H1 (cell line): ENCODE results near the gene ABCC6. TPM values are rescaled to one million over a fixed set of nuclear protein-coding genes. Genes with fewer than 3 reads are reported as not detected.

Experiments
- CTCF ChIA-PET: fragments of 300-600 bp; sonication (Branson Sonifier 250); formaldehyde crosslinking; loops from one replicate; lab custom pipeline; 2021; ENCODE audit not compliant: partially characterized antibody; lab: Charles Lee
- POLR2A ChIA-PET: fragments of 300-600 bp; sonication (Branson Sonifier 250); formaldehyde crosslinking; loops from one replicate; lab custom pipeline; 2021; ENCODE audit warnings: inconsistent platforms; ENCODE audit not compliant: partially characterized antibody; lab: Charles Lee
- DNase-seq, 2 experiments: peaks; one replicate each; pipeline versions ENCODE4 v3.0.0 to v3.0.0-alpha.2; 2010 to 2022; ENCODE audit warnings: low spot score in 2 of 2, low read depth in 1 of 2, mixed read lengths in 1 of 2
- FAIRE-seq: peaks from 2 replicates; lab custom pipeline; 2011; peaks lifted over from hg19 to GRCh38; lab: Jason Lieb, UNC
- H2AFZ ChIP-seq: 2 replicates; pipeline ENCODE4 v1.8.1; 2012; ENCODE audit warnings: low read length, inconsistent platforms
- H2AK5ac ChIP-seq: 2 replicates; pipeline ENCODE4 v1.6.1; 2013; ENCODE audit warnings: low read depth, low read length
- H2BK120ac ChIP-seq: replicated peaks from 2 replicates; pipeline ENCODE3; 2013; ENCODE audit warnings: low read depth, low read length, inconsistent platforms
- H2BK12ac ChIP-seq: 2 replicates; pipeline ENCODE4 v1.6.1; 2013; ENCODE audit warnings: low read depth, low read length
- H2BK15ac ChIP-seq: 2 replicates; pipeline ENCODE4 v1.6.1; 2013; ENCODE audit warnings: low read length
- H2BK20ac ChIP-seq: 2 replicates; pipeline ENCODE4 v1.6.1; 2013; ENCODE audit warnings: low read length
- H2BK5ac ChIP-seq: 2 replicates; pipeline ENCODE4 v1.6.1; 2013; ENCODE audit warnings: low read depth, low read length
- H3K14ac ChIP-seq: 2 replicates; pipeline ENCODE4 v1.6.1; 2013; ENCODE audit warnings: inconsistent platforms; ENCODE audit not compliant: insufficient read length
- H3K18ac ChIP-seq: 2 replicates; pipeline ENCODE4 v1.6.1; 2013; ENCODE audit warnings: low read length; ENCODE audit errors: extremely low read depth
- H3K23ac ChIP-seq: 2 replicates; pipeline ENCODE4 v1.6.1; 2013; ENCODE audit warnings: inconsistent platforms; ENCODE audit not compliant: insufficient read length
- H3K23me2 ChIP-seq: 2 replicates; pipeline ENCODE4 v1.6.1; 2013; ENCODE audit warnings: low read depth, low read length
- H3K27ac ChIP-seq: 2 replicates; pipeline ENCODE4 v1.6.1; 2011; ENCODE audit warnings: low read depth, low read length, inconsistent platforms
- H3K27me3 ChIP-seq, 4 experiments: replicated peaks in 1 of 4; 1 replicate in 1 of 4; 2 replicates in 3 of 4; pipeline versions ENCODE4 v1.6.1 to v1.8.1; 2011 to 2013; ENCODE audit warnings: low read length in 3 of 4, mild to moderate bottlenecking in 3 of 4, inconsistent platforms in 2 of 4, mixed read lengths in 2 of 4, moderate library complexity in 1 of 4; ENCODE audit not compliant: control insufficient read depth in 3 of 4, insufficient read depth in 3 of 4; ENCODE audit errors: extremely low read depth in 1 of 4
- H3K36me3 ChIP-seq, 4 experiments: 2 replicates each; pipeline versions ENCODE4 v1.6.1 to v1.8.1; 2011 to 2013; ENCODE audit warnings: mild to moderate bottlenecking in 4 of 4, low read length in 3 of 4, moderate library complexity in 2 of 4, control low read depth in 1 of 4, inconsistent platforms in 1 of 4; ENCODE audit not compliant: insufficient read depth in 4 of 4, control insufficient read depth in 2 of 4
- H3K4ac ChIP-seq: replicated peaks from 2 replicates; pipeline ENCODE3; 2013; ENCODE audit warnings: low read length, low read depth, mixed read lengths, inconsistent platforms; ENCODE audit not compliant: insufficient read length
- H3K4me1 ChIP-seq, 4 experiments: replicated peaks in 1 of 4; 1 replicate in 1 of 4; 2 replicates in 3 of 4; pipeline versions ENCODE4 v1.6.1 to v1.8.1; 2011 to 2013; ENCODE audit warnings: low read length in 3 of 4, inconsistent platforms in 2 of 4, mixed read lengths in 1 of 4; ENCODE audit not compliant: insufficient read depth in 4 of 4, control insufficient read depth in 3 of 4
- H3K4me2 ChIP-seq, 2 experiments: 2 replicates each; pipeline versions ENCODE4 v1.6.1 to v1.8.1; 2011 to 2013; ENCODE audit warnings: low read depth in 2 of 2, low read length in 2 of 2, control low read depth in 1 of 2, inconsistent platforms in 1 of 2, mild to moderate bottlenecking in 1 of 2; ENCODE audit not compliant: insufficient read depth in 1 of 2
- H3K4me3 ChIP-seq, 4 experiments: fragments of 200-600, 300-600 bp in 1 of 4; sonication (generic), shearing (Covaris generic), sonication (Bioruptor Twin) in 1 of 4; 2 replicates each; pipeline versions ENCODE4 v1.5.1 to v1.8.1; 2011 to 2016; ENCODE audit warnings: low read length in 4 of 4, low read depth in 3 of 4, control low read depth in 2 of 4, inconsistent platforms in 2 of 4, mild to moderate bottlenecking in 2 of 4, mixed read lengths in 1 of 4, moderate library complexity in 1 of 4; ENCODE audit not compliant: insufficient read depth in 2 of 4; ENCODE audit errors: extremely low read depth in 1 of 4
- H3K56ac ChIP-seq: replicated peaks from 2 replicates; pipeline ENCODE3; 2013; ENCODE audit warnings: low read depth, mild to moderate bottlenecking, mixed read lengths, low read length, inconsistent platforms; ENCODE audit not compliant: insufficient read length
- H3K79me1 ChIP-seq: 2 replicates; pipeline ENCODE4 v1.6.1; 2013; ENCODE audit warnings: low read depth, low read length, control low read depth
- H3K79me2 ChIP-seq, 2 experiments: 2 replicates each; pipeline versions ENCODE4 v1.6.1 to v1.8.1; 2012 to 2013; ENCODE audit warnings: low read length in 2 of 2, mild to moderate bottlenecking in 2 of 2, inconsistent platforms in 1 of 2; ENCODE audit not compliant: insufficient read depth in 2 of 2, control insufficient read depth in 1 of 2
- H3K9ac ChIP-seq, 4 experiments: replicated peaks in 1 of 4; 1 replicate in 1 of 4; 2 replicates in 3 of 4; pipeline versions ENCODE4 v1.6.1 to v1.8.1; 2011 to 2013; ENCODE audit warnings: low read depth in 3 of 4, low read length in 3 of 4, control low read depth in 2 of 4, mild to moderate bottlenecking in 2 of 4, moderate library complexity in 2 of 4, inconsistent platforms in 1 of 4; ENCODE audit errors: extremely low read depth in 1 of 4
- H3K9me3 ChIP-seq, 2 experiments: 2 replicates each; pipeline versions ENCODE4 v1.6.1 to v1.8.1; 2012 to 2013; ENCODE audit warnings: mild to moderate bottlenecking in 2 of 2, moderate library complexity in 2 of 2, control low read depth in 1 of 2, inconsistent platforms in 1 of 2, low read depth in 1 of 2, low read length in 1 of 2, mixed read lengths in 1 of 2; ENCODE audit not compliant: insufficient read depth in 2 of 2
- H4K20me1 ChIP-seq, 2 experiments: replicated peaks in 1 of 2; 2 replicates each; pipeline versions ENCODE3 to v1.8.1; 2011 to 2013; ENCODE audit warnings: inconsistent platforms in 2 of 2, low read length in 2 of 2, mild to moderate bottlenecking in 1 of 2; ENCODE audit not compliant: insufficient read depth in 2 of 2, control insufficient read depth in 1 of 2
- H4K5ac ChIP-seq: 2 replicates; pipeline ENCODE4 v1.6.1; 2013; ENCODE audit warnings: low read length, low read depth, mixed read lengths, inconsistent platforms; ENCODE audit not compliant: insufficient read length
- H4K8ac ChIP-seq: 2 replicates; pipeline ENCODE4 v1.8.0; 2013; ENCODE audit warnings: mild to moderate bottlenecking, moderate library complexity, low read length, inconsistent platforms; ENCODE audit not compliant: insufficient read depth; ENCODE audit errors: extremely low read depth
- H4K91ac ChIP-seq: replicated peaks from 2 replicates; pipeline ENCODE3; 2013; ENCODE audit warnings: low read length, mixed read lengths, inconsistent platforms; ENCODE audit not compliant: insufficient read length
- ATF2 ChIP-seq: IDR thresholded peaks from 2 replicates; pipeline ENCODE4 v1.6.1; 2012; ENCODE audit warnings: low read length, inconsistent platforms
- CTBP2 ChIP-seq: IDR thresholded peaks from 2 replicates; pipeline ENCODE4 v1.7.0; 2011; ENCODE audit warnings: borderline replicate concordance, mild to moderate bottlenecking, moderate library complexity, mixed read lengths, low read length; ENCODE audit not compliant: insufficient read depth, insufficient read length
- EZH2 ChIP-seq: fragments of 200-600 bp; sonication (generic); IDR thresholded peaks from 2 replicates; pipeline ENCODE4 v1.7.1; 2012; ENCODE audit warnings: low read depth, mild to moderate bottlenecking, moderate library complexity, low read length, inconsistent platforms; ENCODE audit not compliant: severe bottlenecking
- GABPA ChIP-seq: IDR thresholded peaks from 2 replicates; pipeline ENCODE4 v1.6.1; 2011; ENCODE audit warnings: mild to moderate bottlenecking, low read length, moderate library complexity, borderline replicate concordance; ENCODE audit not compliant: insufficient read depth
- KDM4A ChIP-seq: IDR thresholded peaks from one replicate; pipeline ENCODE4 v1.7.1; 2012; ENCODE audit warnings: low read depth, mild to moderate bottlenecking, moderate library complexity, low read length, inconsistent platforms; ENCODE audit not compliant: severe bottlenecking
- POLR2AphosphoS5 ChIP-seq: IDR thresholded peaks from 2 replicates; pipeline ENCODE4 v1.6.1; 2011; ENCODE audit warnings: low read depth, low read length
- SRF ChIP-seq: IDR thresholded peaks from 2 replicates; pipeline ENCODE4 v1.6.1; 2011; ENCODE audit warnings: mild to moderate bottlenecking, low read depth, low read length, moderate library complexity
- TAF7 ChIP-seq: optimal IDR thresholded peaks from 2 replicates; pipeline ENCODE3; 2011; ENCODE audit warnings: low read depth, mild to moderate bottlenecking, inconsistent platforms, low read length, moderate library complexity, borderline replicate concordance
- USF2 ChIP-seq: IDR thresholded peaks from 2 replicates; pipeline ENCODE4 v1.6.1; 2011; ENCODE audit warnings: low read length, improper control_type of control experiment
- WGBS, 2 experiments: shearing (Covaris generic) in 1 of 2; methylation state at CpG; one replicate each; pipeline versions ENCODE4 v1.1.6 to v1.1.7; 2013 to 2015; ENCODE audit warnings: low lambda C conversion rate in 2 of 2, mixed read lengths in 2 of 2, inconsistent platforms in 1 of 2, low coverage in 1 of 2, missing lambda C conversion rate in 1 of 2; ENCODE audit not compliant: insufficient replicate concordance in 2 of 2, insufficient coverage in 1 of 2, insufficient read length in 1 of 2; ENCODE audit errors: extremely low coverage in 1 of 2, missing lambda C conversion rate in 1 of 2; 5-methylcytosine and 5-hydroxymethylcytosine counted together
- polyA plus RNA-seq, 7 experiments: library from polyadenylated mRNA; depleted of rRNA in 3 of 7; stranded (reverse) in 5 of 7; unstranded in 2 of 7; fragments of >200 nt in 5 of 7; fragments of 200-250 nt in 2 of 7; gene quantifications; 1 replicate in 5 of 7; 2 replicates in 1 of 7; 4 replicates in 1 of 7; pipeline versions ENCODE4 v1.2.1 to v1.2.3, GENCODE V29; 2011 to 2013; ENCODE audit warnings: missing spikeins in 2 of 7, mixed read lengths in 2 of 7
- total RNA-seq: library from RNA; stranded (reverse); fragmentation: NEBNext Ultra II Directional; extraction: Animal tissue kit (Norgen Biotek cat#: 25700); gene quantifications from 2 replicates; pipeline ENCODE4 v1.2.1, GENCODE V29; 2021
- TF ChIP-seq, protein P1 (sequence below): IDR thresholded peaks from 2 replicates; pipeline ENCODE4 v1.6.1; 2012; ENCODE audit warnings: inconsistent platforms

The ABCC6 gene
- total and polyA plus RNA-seq, 2 of the 8 experiments (the other 6 are each of a cell fraction or from before 2014, with no cell fraction given), result 1.6 to 1.8 TPM

DNA sequence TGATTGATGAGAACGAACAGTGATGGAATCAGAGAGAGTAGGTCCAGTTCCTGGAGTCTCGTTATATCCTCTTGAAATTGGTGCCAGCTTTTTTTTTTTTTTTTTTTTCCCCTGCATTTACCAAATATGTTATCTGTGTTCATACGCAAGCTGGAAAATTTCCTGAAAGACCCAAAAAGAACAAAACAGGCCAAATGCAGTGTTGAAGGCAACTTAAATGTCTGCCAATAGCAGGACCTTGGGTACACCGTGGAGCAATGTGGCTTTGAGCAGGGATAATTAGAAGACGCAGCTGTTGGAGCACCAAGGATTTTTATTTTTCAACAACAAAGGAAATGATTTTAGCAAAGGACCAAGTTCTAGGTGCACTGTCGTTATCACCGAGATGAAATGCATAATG lies 105.0 kb downstream of the ABCC6 start:
- H3K23me2 ChIP-seq, result no peaks in the 10 kb centered on the region
- H3K4me1 ChIP-seq, result no peaks in the 10 kb centered on the region
- no peak overlapping the region for H3K56ac ChIP-seq
- H3K79me2 ChIP-seq, result no peaks in the 10 kb centered on the region
- no peak overlapping the region for H3K4me2 ChIP-seq
- no peaks in the 10 kb centered on the region for H3K79me1 ChIP-seq
- H2BK5ac ChIP-seq, result no peak overlapping the region
- no peak overlapping the region for H3K23ac ChIP-seq
- no peak overlapping the region for H4K5ac ChIP-seq
- no peak overlapping the region for H3K4ac ChIP-seq
- H3K9me3 ChIP-seq, result no peaks in the 10 kb centered on the region
- ChIA-PET POLR2A (no interaction called here), CTCF (interaction anchor here (0.5 to 1.7 kb wide), 4 partner anchors 9 to 701 kb away, joined by 3 to 7 read pairs (median 4); no protein-coding TSS in a partner anchor)
- no peaks in the 10 kb centered on the region for H3K27me3 ChIP-seq
- no peak overlapping the region for H2BK15ac ChIP-seq
- no peak for DNase-seq
- H4K20me1 ChIP-seq, result peaks cover 0 to 3% of the 10 kb centered on the region in 2 experiments
- FAIRE-seq, result no peak
- H2AFZ ChIP-seq, result no peak overlapping the region
- no peak overlapping the region for H4K8ac ChIP-seq
- H2BK20ac ChIP-seq, result no peak overlapping the region
- H3K4me3 ChIP-seq, result no peak overlapping the region
- H4K91ac ChIP-seq, result no peak overlapping the region
- H3K36me3 ChIP-seq, result peaks cover 13 to 52% (median 35%) of the 10 kb centered on the region in 4 experiments
- no peak overlapping the region for H2BK12ac ChIP-seq
- H2AK5ac ChIP-seq, result no peak overlapping the region
- H3K9ac ChIP-seq, result no peak overlapping the region
- H3K14ac ChIP-seq, result no peak overlapping the region
- no peak overlapping the region for H3K27ac ChIP-seq
- H3K18ac ChIP-seq, result no peak overlapping the region
- 98% methylated on average over 7 of the region's 7 CpGs; no CpG with 5 or more reads in 1 of the 2 experiments for WGBS, 2 experiments
- no peak overlapping the region for H2BK120ac ChIP-seq
- TF ChIP-seq CTBP2 (no peak), EZH2 (no peak), POLR2AphosphoS5 (no peak), USF2 (no peak), SRF (no peak), ATF2 (no peak), KDM4A (no peak), GABPA (no peak), TAF7 (no peak)
- TF ChIP-seq, protein P1, sequence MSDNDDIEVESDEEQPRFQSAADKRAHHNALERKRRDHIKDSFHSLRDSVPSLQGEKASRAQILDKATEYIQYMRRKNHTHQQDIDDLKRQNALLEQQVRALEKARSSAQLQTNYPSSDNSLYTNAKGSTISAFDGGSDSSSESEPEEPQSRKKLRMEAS, result no peak
